ENCODE data around the gene VTI1B.
"Not testable (repeated sequence)": the region's sequence is repeated elsewhere in the genome, so short reads cannot be mapped to it uniquely, and the experiment has no call there.

Gene VTI1B

GRCh38 chr14:67626131-67626530, 48.3 kb downstream of the VTI1B start:
- DNase-seq = not testable (repeated sequence)

- no peak for DNase-seq
Observed at GRCh38 chr14:67623114-67623513, 51.3 kb downstream of the VTI1B start.

- DNase-seq = peak; percentile 26
Observed at GRCh38 chr14:67622675-67623074, 51.8 kb downstream of the VTI1B start.

GRCh38 chr14:67620217-67620785, 54.1 kb downstream of the VTI1B start:
- DNase-seq = no peak

- peak; percentile 98 for DNase-seq
Observed at GRCh38 chr14:67619446-67620216, 54.8 kb downstream of the VTI1B start, which contains the start of gene ARG2. ARG2 (plus strand) TSS chr14:67619920; CDS start chr14:67619978, 58 bp downstream.

- peak; percentile 19 for DNase-seq
Observed at GRCh38 chr14:67618617-67619063, 55.8 kb downstream of the VTI1B start.

GRCh38 chr14:67610491-67610890, 63.9 kb downstream of the VTI1B start:
- peak; percentile 47 for DNase-seq

- DNase-seq = no peak
Observed at GRCh38 chr14:67609642-67610310, 64.7 kb downstream of the VTI1B start.

GRCh38 chr14:67607646-67608045, 66.8 kb downstream of the VTI1B start:
- no peak for DNase-seq

- no peak for DNase-seq
Observed at GRCh38 chr14:67602995-67603545, 71.4 kb downstream of the VTI1B start.

GRCh38 chr14:67602076-67602475, 72.4 kb downstream of the VTI1B start:
- no peak for DNase-seq

- not testable (repeated sequence) for DNase-seq
Observed at GRCh38 chr14:67600562-67600974, 73.9 kb downstream of the VTI1B start.

- DNase-seq = peak; percentile 96
Observed at GRCh38 chr14:67599698-67600561, 74.5 kb downstream of the VTI1B start, which contains the start of gene PIGH. PIGH (minus strand) TSS chr14:67600268; CDS start chr14:67600203, 65 bp downstream.
